IMR-90 (cell line): ENCODE data around the gene ZNF512B.

Experiments
- CEBPB ChIP-seq: IDR thresholded peaks from 2 replicates; pipeline ENCODE4 v1.6.1; 2012; ENCODE audit warnings: low read depth, low read length, improper control_type of control experiment
- CTCF ChIP-seq: conservative IDR thresholded peaks from 2 replicates; pipeline ENCODE4 v1.5.1; 2012; ENCODE audit warnings: mild to moderate bottlenecking, low read depth, low read length, improper control_type of control experiment
- POLR2A ChIP-seq: IDR thresholded peaks from 2 replicates; pipeline ENCODE4 v1.6.1; 2012; ENCODE audit warnings: mild to moderate bottlenecking, low read depth, low read length
- RCOR1 ChIP-seq: IDR thresholded peaks from 2 replicates; pipeline ENCODE4 v1.6.1; 2012; ENCODE audit warnings: mild to moderate bottlenecking, low read length, improper control_type of control experiment; ENCODE audit not compliant: insufficient replicate concordance

GRCh38 chr20:63913768-63914167 lies 56.0 kb downstream of the ZNF512B start:
- no peak for TF ChIP-seq CEBPB
- no peak for TF ChIP-seq CTCF
- no peak for TF ChIP-seq POLR2A
- TF ChIP-seq RCOR1: no peak
